Left ventricle myocardium superior (tissue), 1 donor: ENCODE results near the gene MAD1L1. TPM values are rescaled to one million over a fixed set of nuclear protein-coding genes. Genes with fewer than 3 reads are reported as not detected.

Source experiments
- ATAC-seq: fragments of 200-7000 bp; cut with Tn5 transposase; one replicate; pipeline ENCODE4 v1.9.1; 2020; ENCODE audit warnings: mild to moderate bottlenecking, moderate library complexity
- DNase-seq: peaks from one replicate; pipeline ENCODE4 v3.0.0-alpha.2; 2020
- intact Hi-C: fragments of 100-400 bp; cut with micrococcal nuclease; formaldehyde crosslinking; loops from one replicate; pipeline ENCODE4 v1.11.0; 2022
- total RNA-seq: library from RNA; stranded (reverse); fragmentation: NEBNext Ultra II Directional; extraction: Animal tissue kit (Norgen Biotek cat#: 25700); gene quantifications from one replicate; pipeline ENCODE4 v1.2.1, GENCODE V29; 2021
- donor health status: DM: no; HTN: yes; CAD: no; lungs with severe emphysema.

Gene MAD1L1
- total RNA-seq, 1 donor from 2014 or later: 19.1 TPM

DNA sequence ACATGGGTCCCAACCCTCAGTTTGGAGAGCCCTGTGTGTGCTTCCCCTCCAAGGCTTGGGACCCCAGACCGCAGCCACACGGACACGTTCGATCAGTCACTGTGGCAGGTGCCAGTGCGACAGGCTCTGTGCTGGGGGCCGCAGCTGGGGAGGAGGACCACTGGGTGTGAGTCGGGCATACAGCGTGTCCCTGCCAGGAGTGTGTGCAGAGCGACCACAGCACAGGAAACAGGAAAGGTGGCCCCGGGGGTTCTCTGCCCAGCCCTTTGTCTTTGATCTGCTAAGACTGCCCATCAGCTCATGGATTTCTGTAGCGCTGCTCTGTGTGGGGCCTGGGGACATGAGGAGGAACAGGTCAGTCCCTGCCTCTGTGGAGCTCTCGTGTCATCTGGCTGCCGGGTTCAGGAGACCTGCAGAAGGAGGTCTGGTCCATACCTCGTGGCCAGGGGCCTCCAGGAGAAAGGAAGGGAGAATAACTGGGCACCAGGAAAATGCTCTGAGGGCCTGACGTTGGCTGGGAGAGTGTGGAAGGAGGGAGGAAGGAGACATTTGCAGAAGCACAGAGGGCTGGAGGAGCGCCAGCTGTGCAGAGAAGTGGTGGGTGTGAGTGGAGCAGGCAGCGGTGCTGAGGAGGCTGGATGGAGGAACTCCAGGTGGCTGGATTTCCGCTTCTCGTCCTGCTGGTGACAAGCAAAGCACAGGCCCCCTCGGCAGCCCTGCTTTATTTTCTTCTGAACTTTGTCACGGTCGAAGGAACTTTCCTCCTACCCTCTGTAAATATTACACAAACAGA is 13.3 kb upstream of the MAD1L1 start:
- intact Hi-C loops: no loop called here

DNA sequence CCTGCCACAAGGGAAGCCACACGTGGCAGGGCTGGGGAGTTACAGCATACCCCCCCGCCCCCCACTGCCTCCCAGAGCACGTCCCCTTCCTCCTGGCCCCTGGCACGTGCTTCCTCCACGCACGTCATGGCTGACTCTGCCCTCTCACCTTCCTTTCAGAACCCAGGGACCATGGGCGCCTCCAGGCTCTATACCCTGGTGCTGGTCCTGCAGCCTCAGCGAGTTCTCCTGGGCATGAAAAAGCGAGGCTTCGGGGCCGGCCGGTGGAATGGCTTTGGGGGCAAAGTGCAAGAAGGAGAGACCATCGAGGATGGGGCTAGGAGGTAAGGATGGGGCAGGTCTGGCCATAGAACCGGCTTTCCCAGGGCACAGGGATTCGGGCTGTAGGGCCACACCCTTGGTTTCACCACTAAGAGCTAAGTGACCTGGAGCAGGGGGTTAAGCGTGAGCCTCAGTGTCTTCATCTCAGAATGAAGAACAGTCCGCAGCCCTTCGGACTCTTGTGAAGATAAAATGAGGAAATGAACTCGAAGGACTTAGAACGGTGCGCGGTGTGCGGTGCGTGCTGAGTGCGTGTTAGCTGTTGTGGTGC is 11.8 kb upstream of the MAD1L1 start:
- intact Hi-C loops: no loop called here
- DNase-seq: no peak
- ATAC-seq: no peak

More for the DNA sequence above, 13.3 kb upstream of the MAD1L1 start:
- peak; percentile 70 for DNase-seq
- ATAC-seq: no peak

DNA sequence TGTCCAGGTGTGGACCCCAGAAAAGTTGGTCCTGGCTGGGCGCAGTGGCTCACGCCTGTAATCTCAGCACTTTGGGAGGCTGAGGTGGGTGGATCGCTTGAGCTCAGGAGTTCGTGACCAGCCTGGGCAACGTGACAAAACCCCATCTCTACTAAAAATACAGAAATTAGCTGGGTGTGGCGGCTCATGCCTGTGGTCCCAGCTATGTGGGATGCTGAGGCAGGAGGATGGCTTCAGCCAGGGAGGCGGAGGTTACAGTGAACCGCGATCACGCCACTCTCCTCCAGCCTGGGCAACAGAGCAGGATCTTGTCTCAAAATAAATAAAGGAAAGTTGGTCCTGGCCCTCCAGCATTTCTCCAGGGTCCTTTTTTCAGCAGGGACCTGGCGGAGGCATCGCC is 10.7 kb upstream of the MAD1L1 start:
- intact Hi-C loops: no loop called here
- no peak for DNase-seq
- no peak for ATAC-seq

DNA sequence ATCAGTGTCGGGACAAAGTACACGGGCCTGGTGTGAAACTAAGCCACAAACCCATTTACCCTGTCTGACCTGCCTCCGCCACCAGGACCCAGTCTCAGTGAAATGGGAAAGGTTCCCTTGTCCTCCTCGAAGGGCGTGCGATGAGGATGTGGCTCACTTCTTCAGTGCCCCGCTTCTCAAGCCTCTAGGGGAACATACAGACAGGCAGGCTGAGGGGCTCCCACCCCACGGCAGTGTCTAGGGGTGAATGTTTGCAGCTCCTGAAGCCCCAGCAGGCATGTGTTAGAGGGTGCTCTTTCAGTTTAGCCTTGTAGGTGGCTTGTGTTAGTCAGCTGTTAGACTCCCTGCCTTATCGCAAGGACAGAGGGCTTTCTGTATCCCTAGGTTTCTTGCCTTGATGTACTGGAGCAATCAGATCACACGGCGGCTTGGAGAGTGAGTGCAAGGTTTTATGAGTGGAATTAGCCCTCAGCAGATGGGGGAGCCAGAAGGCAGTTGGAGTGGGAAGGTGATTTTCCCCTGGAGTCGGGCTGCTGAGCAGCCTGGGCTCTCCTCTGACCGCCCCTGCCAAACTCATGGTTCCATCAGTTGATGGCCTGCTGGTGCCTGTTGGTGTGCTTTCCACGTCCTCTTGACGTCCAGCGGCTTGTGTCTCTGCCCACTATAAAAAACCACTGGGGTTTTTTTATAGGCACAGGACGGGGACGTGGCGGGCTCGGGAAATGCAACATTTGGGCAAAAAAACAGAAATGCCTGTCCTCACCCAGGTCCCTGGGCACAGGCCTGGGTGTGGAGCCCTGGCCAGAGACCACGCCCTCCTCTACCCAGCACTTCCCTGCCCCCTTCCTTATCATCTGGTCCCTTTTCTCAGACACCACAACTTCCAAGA is 10.0 kb upstream of the MAD1L1 start:
- DNase-seq (no peak), ATAC-seq (no peak)
- intact Hi-C loops: no loop called here

DNA sequence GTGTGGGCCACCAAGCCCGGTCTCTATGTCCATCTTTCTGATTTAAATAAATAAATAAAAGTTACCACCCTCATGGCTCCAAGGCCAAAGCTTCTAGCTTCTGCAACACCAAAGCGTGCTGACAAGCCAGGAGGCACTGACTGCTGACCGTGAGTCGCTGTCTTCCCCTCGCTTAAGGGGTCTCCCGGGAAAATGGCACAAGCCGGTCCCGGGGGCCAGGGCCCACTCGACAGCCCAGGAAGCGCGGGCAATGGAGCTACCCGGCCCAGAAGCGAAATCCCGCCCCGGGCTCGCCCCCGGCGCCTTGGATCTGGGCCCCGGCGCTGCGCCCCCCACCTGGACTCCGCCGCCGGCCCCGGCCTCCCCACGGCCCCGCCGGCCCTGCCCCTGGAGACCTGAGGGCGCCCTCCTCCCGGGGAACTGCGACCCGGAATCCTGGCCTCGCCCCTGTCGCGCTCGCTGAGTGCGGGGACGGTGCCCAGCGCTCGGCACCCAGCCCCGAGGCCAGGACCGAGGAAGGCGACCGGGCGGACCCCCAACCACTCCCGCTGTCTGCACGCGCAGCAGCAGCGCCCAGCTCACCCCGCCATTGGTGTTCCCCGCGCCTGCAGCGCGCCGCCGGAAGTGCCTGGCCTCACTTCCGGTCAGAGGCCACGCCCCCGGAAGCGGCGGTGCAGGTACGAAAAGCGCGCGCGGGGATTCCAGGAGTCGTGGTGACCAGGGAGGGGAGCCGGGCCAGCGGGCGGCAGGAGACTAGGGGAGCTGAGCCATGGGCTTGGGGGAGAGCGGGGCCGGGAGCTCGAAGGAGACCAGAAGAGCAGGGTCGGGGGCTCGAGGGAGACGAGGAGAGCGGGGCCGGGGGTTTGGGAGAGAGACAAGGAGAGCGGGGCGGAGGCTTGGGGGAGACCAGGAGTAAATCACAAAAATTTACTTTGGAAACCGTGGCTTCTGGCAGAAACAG is 9.1 kb upstream of the MAD1L1 start, which contains the start of the genes MRM2 and NUDT1:
Gene MRM2, minus strand, starts transcription at position 626 of the 961 bp plus-strand sequence. Its CDS starts 36 bp downstream, at position 590.
Gene NUDT1, plus strand, starts transcription at position 647 of the 961 bp plus-strand sequence. CDS start 2,349 bp downstream, outside the sequence.
- DNase-seq (peak; percentile 92), ATAC-seq (peak; percentile 94)
- intact Hi-C loops: no loop called here

DNA sequence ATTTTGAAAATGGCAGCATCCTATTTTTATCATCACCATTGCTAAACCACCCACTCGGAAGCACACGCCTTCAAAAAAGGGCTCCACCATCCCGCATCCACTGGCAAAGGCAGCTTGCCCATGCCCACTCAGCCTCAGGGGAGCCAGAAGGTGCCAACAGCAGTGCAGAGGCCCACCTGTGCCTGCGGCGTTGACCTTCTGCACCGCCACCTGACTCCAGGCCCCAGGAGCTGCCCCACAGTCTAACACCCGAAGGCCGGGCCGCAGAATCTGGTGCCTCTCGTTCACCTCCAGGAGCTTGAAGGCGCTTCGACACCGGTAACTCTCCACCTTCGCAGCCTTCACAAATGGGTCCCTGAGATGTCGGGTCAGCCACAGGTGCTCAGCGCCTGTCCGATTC is 6.5 kb upstream of the MAD1L1 start:
- intact Hi-C loops: no loop called here
- no peak for ATAC-seq
- DNase-seq: no peak

DNA sequence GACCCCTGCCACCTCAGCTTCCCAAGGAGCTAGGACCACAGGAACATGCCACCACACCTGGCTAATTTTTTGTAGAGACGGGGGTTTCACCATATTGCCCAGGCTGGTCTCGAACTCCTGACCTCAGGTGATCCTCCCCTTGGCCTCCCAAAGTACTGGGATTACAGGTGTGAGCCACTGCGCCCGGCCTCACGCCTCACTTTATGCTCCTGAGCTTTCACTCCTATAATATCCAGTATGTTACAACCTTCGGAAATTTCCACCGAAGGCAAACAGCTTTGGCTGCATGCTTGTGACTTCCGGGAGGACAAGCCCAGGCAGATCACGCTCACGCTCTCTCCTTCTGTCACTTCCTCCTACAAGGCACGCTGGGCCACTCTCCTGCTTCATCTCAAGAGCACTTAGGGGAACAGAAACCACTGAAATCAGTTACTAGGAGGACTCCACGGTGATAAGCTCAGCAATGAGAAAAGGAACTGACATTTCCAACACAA is 4.4 kb upstream of the MAD1L1 start:
- no peak for DNase-seq
- ATAC-seq: no peak
- intact Hi-C loops: no loop called here

DNA sequence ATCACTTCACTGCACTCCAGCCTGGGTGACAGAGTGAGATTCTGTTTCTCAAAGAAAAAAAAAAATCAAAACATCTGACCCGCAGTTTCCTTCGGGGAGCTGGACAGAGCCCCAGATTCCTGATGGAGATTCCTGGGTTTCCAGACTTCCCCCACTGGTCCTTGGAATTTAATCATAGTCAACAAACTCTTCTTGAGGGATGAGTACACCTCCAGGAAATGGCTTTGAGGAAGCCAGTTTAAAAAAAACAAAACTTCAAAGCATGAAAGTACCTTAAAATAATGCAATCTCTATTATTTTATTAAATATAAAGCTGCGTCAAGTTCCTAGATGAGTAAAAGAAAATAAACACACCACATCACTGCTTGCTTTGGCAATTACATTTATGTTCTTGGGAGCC is 1.2 kb upstream of the MAD1L1 start:
- DNase-seq: no peak
- no peak for ATAC-seq
- intact Hi-C loops: no loop called here

DNA sequence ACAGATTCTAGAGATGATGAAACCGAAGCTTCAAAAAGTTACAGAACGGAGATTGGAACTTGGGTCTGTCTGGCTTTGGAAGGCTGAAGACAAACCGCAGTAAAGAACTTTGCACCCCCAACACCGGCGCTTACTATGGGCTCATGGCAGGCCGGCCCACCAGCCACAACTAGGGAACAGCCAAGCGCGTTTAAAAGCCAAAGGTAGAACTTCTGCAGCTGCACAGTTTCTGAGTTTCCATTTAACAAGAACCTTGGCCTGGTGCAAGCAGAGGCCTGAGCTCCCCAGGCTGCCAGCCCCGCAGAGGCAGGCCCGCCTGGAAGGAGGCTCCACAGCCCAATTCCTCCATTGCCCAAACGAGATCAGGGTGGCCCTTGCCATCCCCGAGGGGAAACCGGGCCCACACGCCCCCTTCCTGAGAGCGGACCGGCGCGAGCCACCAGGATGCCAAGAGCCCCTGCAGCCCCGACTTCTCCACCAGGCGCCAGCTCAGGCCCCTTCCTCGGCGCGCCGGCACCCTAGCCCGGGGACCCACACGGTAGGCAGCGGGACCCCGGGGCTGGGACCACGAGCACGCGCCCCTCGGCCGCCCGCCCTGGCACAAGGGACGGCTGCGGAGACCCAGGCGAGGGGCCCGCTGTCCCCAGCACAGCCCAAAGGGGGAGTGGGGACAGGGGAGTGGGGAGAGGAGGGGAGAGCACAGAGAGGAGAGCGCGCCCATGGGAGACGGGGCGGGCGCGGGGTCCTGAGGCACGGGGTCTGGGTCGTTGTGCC is 566 bp downstream of the MAD1L1 start:
- ATAC-seq: peak; percentile 46
- intact Hi-C loops: no loop called here

DNA sequence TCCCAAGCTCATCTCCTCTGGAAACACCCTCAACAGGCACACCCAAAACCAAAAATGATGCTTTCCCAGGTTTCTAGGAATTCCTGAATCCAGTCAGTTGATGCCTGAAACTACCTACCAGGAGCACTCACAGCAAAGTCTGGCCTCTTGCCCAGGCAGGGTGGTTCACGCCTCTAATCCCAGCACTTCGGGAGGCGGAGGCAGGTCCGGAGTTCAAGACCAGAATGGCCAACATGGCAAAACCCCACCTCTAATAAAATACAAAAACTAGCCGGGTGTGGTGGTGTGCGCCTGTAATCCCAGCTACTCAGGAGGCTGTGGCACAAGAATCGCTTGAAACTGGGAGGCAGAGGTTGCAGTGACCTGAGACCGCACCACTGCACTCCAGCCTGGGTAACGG is 1.9 kb downstream of the MAD1L1 start:
- no peak for ATAC-seq
- no peak for DNase-seq
- intact Hi-C loops: no loop called here

More for the DNA sequence above, 566 bp downstream of the MAD1L1 start:
- DNase-seq: no peak

DNA sequence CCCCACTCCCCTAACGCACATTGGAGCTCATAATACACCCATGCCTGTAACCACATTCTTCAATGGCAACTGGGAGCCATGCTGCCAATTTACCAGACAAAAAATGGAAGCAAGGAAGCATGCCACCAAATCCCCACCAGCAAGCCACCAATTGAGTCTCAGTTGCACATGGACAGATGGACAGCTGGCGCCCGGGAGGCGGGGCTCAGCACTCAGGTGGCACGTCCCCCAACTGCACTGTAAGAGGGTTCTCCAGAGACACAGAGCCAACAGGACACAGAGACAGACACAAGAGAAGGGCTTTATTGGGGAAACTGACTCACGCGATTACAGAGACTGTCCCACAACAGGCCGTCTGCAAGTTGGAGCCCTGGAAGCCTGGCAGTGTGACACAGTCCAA is 2.5 kb downstream of the MAD1L1 start:
- DNase-seq (no peak), ATAC-seq (no peak)
- intact Hi-C loops: no loop called here

DNA sequence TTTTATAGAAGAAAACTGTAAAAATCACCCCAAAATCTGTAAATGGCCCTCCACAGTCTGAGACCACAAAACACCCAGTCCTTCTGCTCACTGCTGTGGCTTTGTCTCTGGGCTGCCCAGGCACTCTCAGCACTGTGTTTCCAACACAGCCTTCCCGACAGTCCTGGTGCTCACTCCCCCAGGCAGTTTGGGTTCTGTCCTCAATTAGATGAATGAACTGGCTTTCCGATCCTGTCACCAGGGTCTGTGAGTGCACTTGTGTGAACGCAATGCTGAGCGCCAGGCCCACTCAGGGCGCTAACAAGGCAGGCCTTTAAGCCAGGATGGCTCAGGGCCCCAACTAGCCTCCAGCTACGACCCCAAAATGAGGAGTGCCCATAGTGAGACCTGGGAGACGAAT is 3.3 kb downstream of the MAD1L1 start:
- intact Hi-C loops: no loop called here
- DNase-seq (no peak), ATAC-seq (no peak)

DNA sequence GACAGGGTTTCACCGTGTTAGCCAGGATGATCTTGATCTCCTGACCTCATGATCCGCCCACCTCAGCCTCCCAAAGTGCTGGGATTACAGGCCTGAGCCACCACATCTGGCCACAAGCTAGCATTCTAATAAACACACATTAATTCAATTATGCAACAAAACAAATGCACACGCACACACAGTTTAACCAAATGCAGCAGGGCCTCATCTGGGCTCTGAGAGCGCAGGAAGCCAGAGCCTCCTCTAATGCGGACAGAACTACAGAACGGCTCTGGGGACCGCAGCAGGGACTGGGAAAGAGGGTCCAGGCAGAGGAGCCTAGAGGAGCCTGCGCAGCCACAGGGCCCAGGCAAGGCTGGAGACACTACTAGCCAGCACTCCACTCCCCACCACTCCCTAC is 3.8 kb downstream of the MAD1L1 start:
- ATAC-seq: no peak
- intact Hi-C loops: no loop called here
- DNase-seq: no peak

DNA sequence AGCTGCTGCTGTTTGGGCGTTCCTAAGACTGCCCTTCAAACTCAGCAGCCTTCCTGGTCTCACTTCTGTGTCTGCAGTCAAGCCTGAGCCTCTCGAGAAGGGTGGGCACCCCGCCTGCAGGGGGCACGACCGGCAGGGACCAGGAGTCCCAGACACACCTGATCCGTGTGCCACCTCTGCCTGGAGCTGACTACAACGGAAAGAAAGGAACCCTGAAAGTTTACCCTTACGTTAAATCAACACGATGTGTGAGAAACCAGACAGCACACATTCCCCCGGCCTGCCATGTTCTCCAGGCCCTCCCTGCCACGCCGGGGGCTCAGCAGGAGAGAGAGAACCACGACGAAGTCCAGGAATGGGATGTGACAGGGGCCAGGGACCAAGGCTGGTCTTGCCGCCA is 5.0 kb downstream of the MAD1L1 start:
- no peak for ATAC-seq

DNA sequence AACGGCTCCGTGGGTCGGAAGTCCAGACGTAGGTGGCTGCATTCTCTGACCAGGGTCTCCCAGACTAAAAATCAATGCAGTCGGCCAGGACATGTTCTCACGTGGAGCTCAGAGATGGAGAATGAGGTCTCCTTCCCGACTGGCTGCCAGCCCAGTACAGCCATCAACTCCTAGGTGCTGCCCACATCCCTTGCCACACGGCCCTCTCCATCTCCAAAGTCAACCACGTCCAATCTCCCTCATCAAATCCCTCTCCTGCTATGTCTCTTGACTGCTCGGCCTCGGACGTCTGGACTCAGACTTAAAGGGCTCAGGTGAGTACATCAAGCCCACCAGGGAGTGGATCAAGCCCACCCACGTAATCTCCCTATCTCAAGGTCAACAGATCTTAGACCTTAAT is 6.9 kb downstream of the MAD1L1 start:
- ATAC-seq (no peak), DNase-seq (no peak)
- intact Hi-C loops: no loop called here

More for the DNA sequence above, 5.0 kb downstream of the MAD1L1 start:
- no peak for DNase-seq
- intact Hi-C loops: no loop called here

DNA sequence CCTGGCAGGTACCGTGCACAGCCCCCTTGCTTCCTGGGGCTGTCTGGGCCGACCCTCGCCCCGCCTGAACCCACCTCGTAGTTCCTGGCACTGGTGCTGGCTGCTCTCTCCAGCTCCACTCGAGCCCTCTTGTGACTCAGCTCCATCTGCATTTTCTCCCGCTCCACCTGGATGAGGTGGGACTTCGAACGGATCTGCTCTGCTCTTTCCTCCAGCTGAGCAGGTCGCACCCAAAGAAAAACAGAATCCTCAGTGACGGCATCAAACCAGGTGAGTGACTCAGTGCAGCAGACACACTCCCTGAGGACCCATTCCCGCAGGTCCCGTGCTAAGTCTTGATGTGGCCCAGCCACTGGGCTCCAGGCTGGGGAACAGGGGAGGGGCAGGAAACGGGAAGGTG is 7.4 kb downstream of the MAD1L1 start:
- ATAC-seq: peak; percentile 48

DNA sequence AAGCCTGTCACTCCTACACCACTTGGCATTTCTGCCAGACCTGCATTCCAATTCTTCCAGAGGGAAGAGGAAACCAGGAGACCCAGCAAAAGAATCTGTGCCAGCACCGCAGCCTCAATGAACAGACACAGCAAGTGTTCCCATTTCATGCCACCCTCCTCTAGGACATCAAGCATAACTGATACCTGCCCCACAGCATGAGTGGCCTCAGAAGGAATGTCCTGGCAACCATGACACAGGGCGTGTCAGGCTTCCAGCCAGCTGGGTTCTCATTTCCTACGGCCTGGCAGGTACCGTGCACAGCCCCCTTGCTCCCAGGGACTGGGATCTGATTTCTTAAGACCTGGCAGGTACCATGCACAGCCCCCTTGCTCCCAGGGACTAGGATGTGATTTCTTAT is 7.8 kb downstream of the MAD1L1 start:
- DNase-seq (no peak), ATAC-seq (peak; percentile 83)

More for the DNA sequence above, 7.4 kb downstream of the MAD1L1 start:
- intact Hi-C loops: no loop called here
- no peak for DNase-seq

DNA sequence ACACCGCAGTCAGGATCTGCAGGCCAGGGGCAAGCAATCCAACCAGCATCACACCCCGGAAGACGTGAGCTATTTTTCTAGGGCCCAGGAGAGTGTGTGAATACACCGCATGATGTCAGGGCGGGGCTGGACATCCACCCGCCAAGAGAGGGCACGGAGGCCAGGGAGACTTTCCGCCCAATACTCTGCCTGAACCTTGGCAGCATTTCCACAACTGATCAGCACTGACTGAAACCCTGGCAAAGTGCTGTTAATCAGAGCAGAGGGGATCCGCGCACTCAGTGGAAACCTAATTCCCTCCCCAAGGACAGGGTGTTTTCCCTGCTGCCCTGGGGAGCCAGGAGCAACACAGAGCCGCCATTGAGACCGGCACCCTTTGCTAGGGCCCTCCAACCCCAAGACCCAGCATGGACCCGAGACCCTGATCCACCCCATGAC is 8.2 kb downstream of the MAD1L1 start:
- no peak for DNase-seq
- intact Hi-C loops: no loop called here
- no peak for ATAC-seq

More for the DNA sequence above, 7.8 kb downstream of the MAD1L1 start:
- intact Hi-C loops: no loop called here
